Tibial nerve (tissue), 3 donors: Measurements from ENCODE around the gene B4GALNT2.

Experiments used
- POLR2A ChIP-seq, 2 donors: fragments of 450-650 bp; IDR thresholded peaks; one replicate each; pipeline ENCODE4 v1.6.1; 2017; ENCODE audit warnings: antibody characterized with exemption in 2 of 2, mild to moderate bottlenecking in 2 of 2, moderate library complexity in 2 of 2
- TF ChIP-seq, protein P1 (sequence below), 5 experiments: fragments of 200-600 bp in 3 of 5; fragments of 450-650 bp in 2 of 5; sonication (generic) in 3 of 5; IDR thresholded peaks; one replicate each; pipeline ENCODE4 v1.5.1; 2016 to 2019; ENCODE audit warnings: antibody characterized with exemption in 5 of 5, mild to moderate bottlenecking in 3 of 5, moderate library complexity in 2 of 5

DNA sequence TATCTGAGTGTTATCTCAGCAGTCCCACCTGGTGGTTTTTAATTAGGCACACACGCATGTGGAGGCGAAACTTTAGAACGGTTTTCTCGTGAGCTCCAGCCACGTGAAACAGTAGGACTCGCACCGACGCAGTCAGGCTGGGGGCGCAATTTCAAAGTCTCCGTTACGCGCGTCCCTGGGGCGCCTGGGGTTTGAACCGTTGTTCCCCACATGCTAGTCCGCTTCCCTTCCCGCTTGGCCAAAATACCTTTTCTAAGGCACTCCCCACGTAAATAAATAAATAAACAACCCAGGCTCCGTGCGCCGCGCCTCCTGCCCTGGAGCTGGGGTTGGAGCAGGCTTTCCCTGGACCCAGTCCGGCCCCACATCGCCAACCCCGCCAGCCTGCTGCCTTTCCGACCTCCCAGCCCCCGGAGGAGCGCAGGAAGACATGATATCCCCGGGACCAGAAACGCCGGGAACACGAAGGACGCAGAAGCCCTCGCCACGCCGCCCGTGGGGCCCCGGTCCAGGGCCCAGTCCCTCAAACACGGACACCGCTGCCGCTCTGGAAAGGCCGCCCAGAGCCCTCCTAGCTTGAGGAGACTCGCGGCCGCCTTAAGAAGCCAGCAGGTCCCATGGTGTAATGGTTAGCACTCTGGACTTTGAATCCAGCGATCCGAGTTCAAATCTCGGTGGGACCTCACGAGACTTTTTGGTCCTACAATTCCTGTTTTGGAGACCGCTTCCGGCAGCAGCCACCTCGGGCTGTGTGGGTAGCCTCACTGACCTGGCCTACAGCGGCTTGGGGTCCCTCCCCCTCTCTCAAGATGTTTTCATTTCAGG lies 59.6 kb downstream of the B4GALNT2 start:
- peak in 1 of 2 donors; percentile 31 for TF ChIP-seq POLR2A (IDR thresholded peaks at IDR 0.05)
- TF ChIP-seq, protein P1, sequence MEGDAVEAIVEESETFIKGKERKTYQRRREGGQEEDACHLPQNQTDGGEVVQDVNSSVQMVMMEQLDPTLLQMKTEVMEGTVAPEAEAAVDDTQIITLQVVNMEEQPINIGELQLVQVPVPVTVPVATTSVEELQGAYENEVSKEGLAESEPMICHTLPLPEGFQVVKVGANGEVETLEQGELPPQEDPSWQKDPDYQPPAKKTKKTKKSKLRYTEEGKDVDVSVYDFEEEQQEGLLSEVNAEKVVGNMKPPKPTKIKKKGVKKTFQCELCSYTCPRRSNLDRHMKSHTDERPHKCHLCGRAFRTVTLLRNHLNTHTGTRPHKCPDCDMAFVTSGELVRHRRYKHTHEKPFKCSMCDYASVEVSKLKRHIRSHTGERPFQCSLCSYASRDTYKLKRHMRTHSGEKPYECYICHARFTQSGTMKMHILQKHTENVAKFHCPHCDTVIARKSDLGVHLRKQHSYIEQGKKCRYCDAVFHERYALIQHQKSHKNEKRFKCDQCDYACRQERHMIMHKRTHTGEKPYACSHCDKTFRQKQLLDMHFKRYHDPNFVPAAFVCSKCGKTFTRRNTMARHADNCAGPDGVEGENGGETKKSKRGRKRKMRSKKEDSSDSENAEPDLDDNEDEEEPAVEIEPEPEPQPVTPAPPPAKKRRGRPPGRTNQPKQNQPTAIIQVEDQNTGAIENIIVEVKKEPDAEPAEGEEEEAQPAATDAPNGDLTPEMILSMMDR (IDR thresholded peaks at IDR 0.05): peak; percentile 20 to 32 (median 26)
